NCI-H1105 (cell line): ENCODE data around the gene PRSS22.

Source experiments
- DNase-seq: peaks from one replicate; lab custom pipeline; 2025; lab: John Stamatoyannopoulos, UW

PRSS22 gene

GRCh38 chr16:2816751-2817339, 41.1 kb downstream of the PRSS22 start, which contains the start of gene PRSS21:
TSS of gene PRSS21 (plus strand) at chr16:2817237. CDS start at chr16:2817269, 32 bp downstream.
- no peak for DNase-seq

- DNase-seq: no peak
Observed at GRCh38 chr16:2815299-2815771, 42.6 kb downstream of the PRSS22 start.

- DNase-seq: no peak
Observed at GRCh38 chr16:2814551-2815298, 43.2 kb downstream of the PRSS22 start.

GRCh38 chr16:2813771-2814221, 44.2 kb downstream of the PRSS22 start:
- DNase-seq: no peak

GRCh38 chr16:2811703-2812471, 46.1 kb downstream of the PRSS22 start:
- DNase-seq: no peak

- DNase-seq: no peak
Observed at GRCh38 chr16:2810651-2811050, 47.3 kb downstream of the PRSS22 start.

GRCh38 chr16:2809149-2809760, 48.7 kb downstream of the PRSS22 start:
- no peak for DNase-seq

- no peak for DNase-seq
Observed at GRCh38 chr16:2808181-2808580, 49.8 kb downstream of the PRSS22 start.

- no peak for DNase-seq
Observed at GRCh38 chr16:2806286-2806685, 51.7 kb downstream of the PRSS22 start.

- DNase-seq: no peak
Observed at GRCh38 chr16:2804728-2805127, 53.2 kb downstream of the PRSS22 start.

- no peak for DNase-seq
Observed at GRCh38 chr16:2803545-2804195, 54.3 kb downstream of the PRSS22 start.
